Measurements from ENCODE around the gene NFATC2. TPM values are rescaled to one million over a fixed set of nuclear protein-coding genes. Genes with fewer than 3 reads are reported as not detected.

NFATC2 gene
- total and polyA plus RNA-seq, 9 donors, result 2.2 to 9.4 (median 5.1) TPM

DNA sequence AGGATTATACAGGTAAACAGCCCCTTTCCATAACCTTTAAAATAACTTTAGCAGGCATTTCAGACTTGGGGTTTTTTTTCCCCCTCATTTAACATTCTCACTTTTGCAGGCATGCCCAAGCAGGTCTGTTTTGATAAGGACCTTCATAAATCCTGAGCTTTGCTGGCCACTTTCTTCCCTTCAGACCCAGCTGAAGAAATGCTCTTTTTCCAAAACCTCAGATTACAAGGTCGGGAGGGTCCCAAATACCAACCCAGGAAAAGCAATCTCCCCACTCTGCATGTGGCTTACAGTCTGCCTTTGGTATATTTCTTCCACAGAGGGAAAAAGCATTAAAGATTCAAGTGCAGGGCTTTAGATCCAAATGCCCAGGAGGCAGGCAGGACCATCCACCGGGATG is 6.8 kb downstream of the NFATC2 start:
- TF ChIP-seq, protein P1, sequence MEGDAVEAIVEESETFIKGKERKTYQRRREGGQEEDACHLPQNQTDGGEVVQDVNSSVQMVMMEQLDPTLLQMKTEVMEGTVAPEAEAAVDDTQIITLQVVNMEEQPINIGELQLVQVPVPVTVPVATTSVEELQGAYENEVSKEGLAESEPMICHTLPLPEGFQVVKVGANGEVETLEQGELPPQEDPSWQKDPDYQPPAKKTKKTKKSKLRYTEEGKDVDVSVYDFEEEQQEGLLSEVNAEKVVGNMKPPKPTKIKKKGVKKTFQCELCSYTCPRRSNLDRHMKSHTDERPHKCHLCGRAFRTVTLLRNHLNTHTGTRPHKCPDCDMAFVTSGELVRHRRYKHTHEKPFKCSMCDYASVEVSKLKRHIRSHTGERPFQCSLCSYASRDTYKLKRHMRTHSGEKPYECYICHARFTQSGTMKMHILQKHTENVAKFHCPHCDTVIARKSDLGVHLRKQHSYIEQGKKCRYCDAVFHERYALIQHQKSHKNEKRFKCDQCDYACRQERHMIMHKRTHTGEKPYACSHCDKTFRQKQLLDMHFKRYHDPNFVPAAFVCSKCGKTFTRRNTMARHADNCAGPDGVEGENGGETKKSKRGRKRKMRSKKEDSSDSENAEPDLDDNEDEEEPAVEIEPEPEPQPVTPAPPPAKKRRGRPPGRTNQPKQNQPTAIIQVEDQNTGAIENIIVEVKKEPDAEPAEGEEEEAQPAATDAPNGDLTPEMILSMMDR (IDR thresholded peaks at IDR 0.05), result no peak
- TF ChIP-seq POLR2A (IDR thresholded peaks at IDR 0.05) (no peak), EP300 (IDR thresholded peaks at IDR 0.05) (no peak)
- H3K27ac ChIP-seq, result no peak overlapping the region
- H3K4me3 ChIP-seq, result no peak overlapping the region
- intact Hi-C loops (cut with DNase I), result no loop called here
- 61 to 77% (median 67%) methylated on average over 2 of the region's 2 CpGs for WGBS, 3 donors
- no peaks in the 10 kb centered on the region for H3K9me3 ChIP-seq
- no peaks in the 10 kb centered on the region for H3K36me3 ChIP-seq
- H3K27me3 ChIP-seq, result no peaks in the 10 kb centered on the region
- no peak for DNase-seq
- no peaks in the 10 kb centered on the region for H3K4me1 ChIP-seq (ENCODE audit: insufficient read depth)

DNA sequence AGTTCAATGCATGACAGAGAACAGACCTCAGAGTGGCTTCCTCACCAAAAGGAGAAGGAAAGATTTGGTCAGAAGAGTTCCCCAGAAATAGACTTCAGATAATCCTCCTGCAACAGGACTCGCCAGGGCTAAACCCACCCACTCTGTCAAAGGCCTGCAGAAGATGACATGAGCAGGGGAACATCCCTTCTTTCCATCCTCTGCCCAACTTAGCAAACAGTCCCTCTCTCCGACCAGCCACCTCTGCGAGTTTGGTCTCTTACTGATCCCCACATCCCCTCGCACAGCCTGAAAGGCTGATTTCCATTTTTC is 7.5 kb downstream of the NFATC2 start:
- Histone ChIP-seq H3K4me3 (no peak overlapping the region), H3K27ac (no peak overlapping the region), H3K9me3 (no peaks in the 10 kb centered on the region), H3K36me3 (no peaks in the 10 kb centered on the region), H3K4me1 (ENCODE audit: insufficient read depth) (no peaks in the 10 kb centered on the region), H3K27me3 (no peaks in the 10 kb centered on the region)
- DNase-seq, result no peak
- intact Hi-C loops (cut with DNase I), result no loop called here
- WGBS, 3 donors, result 92 to 94% (median 94%) methylated on average over 4 of the region's 4 CpGs
- TF ChIP-seq EP300 (IDR thresholded peaks at IDR 0.05), result no peak
- TF ChIP-seq, protein P1 (IDR thresholded peaks at IDR 0.05), result no peak
- no peak for TF ChIP-seq POLR2A (IDR thresholded peaks at IDR 0.05)

DNA sequence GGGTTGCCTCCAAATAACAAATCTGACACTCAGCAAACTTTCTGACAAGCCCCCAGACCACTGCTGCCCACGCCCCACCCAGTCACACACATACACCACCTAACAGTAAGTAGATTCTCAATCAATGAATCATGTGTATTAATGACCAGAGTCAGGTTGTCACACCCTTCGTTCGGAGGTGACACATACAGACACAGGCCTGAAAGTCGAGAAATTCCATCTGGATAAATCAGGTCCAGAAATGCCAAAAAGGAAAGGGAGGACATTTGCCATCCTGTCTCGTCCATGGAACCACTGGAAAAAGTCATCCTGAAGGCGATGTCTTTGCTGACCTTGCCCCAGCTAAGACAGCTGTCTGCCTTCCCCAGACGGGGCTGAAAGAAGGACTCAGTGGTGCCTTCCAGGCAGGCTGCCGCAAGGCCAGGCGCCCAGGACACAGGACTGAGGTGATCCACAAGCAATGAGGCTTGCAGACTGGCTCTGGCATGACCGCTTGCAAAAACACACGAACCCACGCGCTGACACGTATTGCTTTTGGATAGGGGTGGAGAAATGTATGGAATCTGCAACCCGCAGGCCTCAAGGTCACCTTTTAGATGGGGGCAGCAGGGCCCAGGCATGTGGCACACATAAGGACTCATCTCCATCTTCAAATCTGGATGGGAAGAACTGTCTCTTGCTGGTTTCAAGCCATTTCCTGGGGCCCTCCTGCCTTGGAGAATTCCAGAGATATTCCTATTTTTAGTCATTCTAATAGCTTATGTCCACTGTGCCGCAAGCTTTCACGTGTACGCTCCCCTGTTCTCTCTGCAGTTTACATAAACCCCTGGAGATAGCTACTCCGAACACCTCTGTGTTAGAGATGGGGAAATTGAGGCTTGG is 9.0 kb downstream of the NFATC2 start:
- DNase-seq, result no peak
- intact Hi-C loops (cut with DNase I), result no loop called here
- H3K36me3 ChIP-seq, result no peaks in the 10 kb centered on the region
- H3K27me3 ChIP-seq, result no peaks in the 10 kb centered on the region
- no peak overlapping the region for H3K4me3 ChIP-seq
- no peak overlapping the region for H3K27ac ChIP-seq
- 79% methylated on average over 19 of the region's 19 CpGs for WGBS, 3 donors
- no peak for TF ChIP-seq EP300 (IDR thresholded peaks at IDR 0.05)
- no peak for TF ChIP-seq POLR2A (IDR thresholded peaks at IDR 0.05)
- TF ChIP-seq, protein P1 (IDR thresholded peaks at IDR 0.05), result no peak
- no peaks in the 10 kb centered on the region for H3K9me3 ChIP-seq
- no peaks in the 10 kb centered on the region for H3K4me1 ChIP-seq (ENCODE audit: insufficient read depth)

DNA sequence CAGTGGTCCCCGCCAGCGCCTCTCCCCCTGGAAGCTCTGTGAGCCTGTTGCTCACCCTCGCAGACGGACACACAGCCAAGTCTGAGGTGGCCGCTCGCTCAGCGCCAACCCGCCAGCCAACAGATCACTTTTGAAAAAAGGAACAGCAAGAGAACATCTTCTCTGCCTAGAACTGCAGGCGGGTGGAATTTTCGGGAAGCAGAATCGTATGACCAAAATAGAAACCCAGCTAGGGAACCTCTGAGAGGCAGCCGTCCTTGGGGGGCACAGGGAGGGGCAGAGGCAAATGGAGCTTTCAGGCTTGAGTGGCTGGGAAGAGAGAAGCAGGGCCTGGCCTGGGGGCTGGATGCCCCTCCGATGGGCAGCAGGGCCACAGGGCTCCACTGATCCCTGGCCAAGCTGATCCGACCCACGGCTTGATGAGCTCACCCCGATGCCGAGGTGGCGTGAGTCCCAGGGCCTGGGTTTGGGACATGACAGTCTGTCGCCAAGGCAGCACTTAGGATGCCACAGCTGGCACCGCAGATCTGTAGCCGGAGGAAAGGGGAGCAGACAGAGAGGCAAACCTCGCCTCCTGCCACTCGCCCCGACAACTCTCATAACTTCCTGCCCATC is 9.8 kb downstream of the NFATC2 start:
- H3K27ac ChIP-seq, result no peak overlapping the region
- no peaks in the 10 kb centered on the region for H3K9me3 ChIP-seq
- intact Hi-C loops (cut with DNase I), result no loop called here
- TF ChIP-seq, protein P1 (IDR thresholded peaks at IDR 0.05), result no peak
- TF ChIP-seq EP300 (IDR thresholded peaks at IDR 0.05), result no peak
- TF ChIP-seq POLR2A (IDR thresholded peaks at IDR 0.05), result no peak
- no peaks in the 10 kb centered on the region for H3K27me3 ChIP-seq
- DNase-seq, result no peak
- WGBS, 3 donors, result 75 to 81% (median 80%) methylated on average over 24 of the region's 24 CpGs
- H3K4me1 ChIP-seq (ENCODE audit: insufficient read depth), result no peaks in the 10 kb centered on the region
- no peaks in the 10 kb centered on the region for H3K36me3 ChIP-seq
- H3K4me3 ChIP-seq, result no peak overlapping the region
